OCI-LY7 (cell line): ENCODE results near the gene TRHDE.

Experiments used
- EZH2phosphoT487 ChIP-seq: fragments of 200-600 bp; sonication (generic); IDR thresholded peaks from 2 replicates; pipeline ENCODE4 v1.6.1; 2018; ENCODE audit warnings: low read depth, borderline replicate concordance, mild to moderate bottlenecking, mixed run types, antibody characterized with exemption, low read length, moderate library complexity, mixed read lengths
- TF ChIP-seq, protein P1 (sequence below): fragments of 200-600 bp; sonication (generic); conservative IDR thresholded peaks from 2 replicates; pipeline ENCODE4 v1.5.1; 2014; ENCODE audit warnings: mild to moderate bottlenecking, antibody characterized with exemption, low read length, moderate library complexity, mixed read lengths

DNA sequence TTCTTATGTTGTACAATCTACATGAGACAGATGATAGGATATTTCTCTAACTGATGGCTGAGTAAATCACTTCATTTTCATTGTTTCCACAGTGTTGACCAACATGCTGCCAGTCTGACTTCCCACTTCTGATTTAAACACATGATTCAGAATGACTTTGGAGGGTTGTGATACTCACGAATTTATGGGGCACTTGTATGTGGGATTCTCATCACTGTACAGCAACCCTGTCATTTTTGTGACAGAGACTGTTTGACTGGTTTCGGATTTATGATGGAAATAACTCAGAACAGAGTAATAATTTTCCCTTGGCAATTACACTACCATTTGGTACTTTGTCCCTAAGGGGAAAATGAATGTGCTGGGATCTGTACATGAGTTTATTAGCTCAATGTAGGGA, 333.8 kb downstream of the TRHDE start:
- TF ChIP-seq, protein P1, sequence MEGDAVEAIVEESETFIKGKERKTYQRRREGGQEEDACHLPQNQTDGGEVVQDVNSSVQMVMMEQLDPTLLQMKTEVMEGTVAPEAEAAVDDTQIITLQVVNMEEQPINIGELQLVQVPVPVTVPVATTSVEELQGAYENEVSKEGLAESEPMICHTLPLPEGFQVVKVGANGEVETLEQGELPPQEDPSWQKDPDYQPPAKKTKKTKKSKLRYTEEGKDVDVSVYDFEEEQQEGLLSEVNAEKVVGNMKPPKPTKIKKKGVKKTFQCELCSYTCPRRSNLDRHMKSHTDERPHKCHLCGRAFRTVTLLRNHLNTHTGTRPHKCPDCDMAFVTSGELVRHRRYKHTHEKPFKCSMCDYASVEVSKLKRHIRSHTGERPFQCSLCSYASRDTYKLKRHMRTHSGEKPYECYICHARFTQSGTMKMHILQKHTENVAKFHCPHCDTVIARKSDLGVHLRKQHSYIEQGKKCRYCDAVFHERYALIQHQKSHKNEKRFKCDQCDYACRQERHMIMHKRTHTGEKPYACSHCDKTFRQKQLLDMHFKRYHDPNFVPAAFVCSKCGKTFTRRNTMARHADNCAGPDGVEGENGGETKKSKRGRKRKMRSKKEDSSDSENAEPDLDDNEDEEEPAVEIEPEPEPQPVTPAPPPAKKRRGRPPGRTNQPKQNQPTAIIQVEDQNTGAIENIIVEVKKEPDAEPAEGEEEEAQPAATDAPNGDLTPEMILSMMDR = no peak
- TF ChIP-seq EZH2phosphoT487 = no peak
